Nasal cavity respiratory epithelium epithelial cell of viscerocranial mucosa (primary cell): ENCODE data around the gene TMEM165. TPM values are rescaled to one million over a fixed set of nuclear protein-coding genes. Genes with fewer than 3 reads are reported as not detected.

Experiments
- total RNA-seq: library from RNA; depleted of rRNA; stranded (reverse); fragments of >200 nt; gene quantifications from 2 replicates; pipeline ENCODE4 v1.2.3, GENCODE V29; 2014

The TMEM165 gene, protein sequence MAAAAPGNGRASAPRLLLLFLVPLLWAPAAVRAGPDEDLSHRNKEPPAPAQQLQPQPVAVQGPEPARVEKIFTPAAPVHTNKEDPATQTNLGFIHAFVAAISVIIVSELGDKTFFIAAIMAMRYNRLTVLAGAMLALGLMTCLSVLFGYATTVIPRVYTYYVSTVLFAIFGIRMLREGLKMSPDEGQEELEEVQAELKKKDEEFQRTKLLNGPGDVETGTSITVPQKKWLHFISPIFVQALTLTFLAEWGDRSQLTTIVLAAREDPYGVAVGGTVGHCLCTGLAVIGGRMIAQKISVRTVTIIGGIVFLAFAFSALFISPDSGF
- total RNA-seq = 71.8 and 164 TPM in 2 replicates

DNA sequence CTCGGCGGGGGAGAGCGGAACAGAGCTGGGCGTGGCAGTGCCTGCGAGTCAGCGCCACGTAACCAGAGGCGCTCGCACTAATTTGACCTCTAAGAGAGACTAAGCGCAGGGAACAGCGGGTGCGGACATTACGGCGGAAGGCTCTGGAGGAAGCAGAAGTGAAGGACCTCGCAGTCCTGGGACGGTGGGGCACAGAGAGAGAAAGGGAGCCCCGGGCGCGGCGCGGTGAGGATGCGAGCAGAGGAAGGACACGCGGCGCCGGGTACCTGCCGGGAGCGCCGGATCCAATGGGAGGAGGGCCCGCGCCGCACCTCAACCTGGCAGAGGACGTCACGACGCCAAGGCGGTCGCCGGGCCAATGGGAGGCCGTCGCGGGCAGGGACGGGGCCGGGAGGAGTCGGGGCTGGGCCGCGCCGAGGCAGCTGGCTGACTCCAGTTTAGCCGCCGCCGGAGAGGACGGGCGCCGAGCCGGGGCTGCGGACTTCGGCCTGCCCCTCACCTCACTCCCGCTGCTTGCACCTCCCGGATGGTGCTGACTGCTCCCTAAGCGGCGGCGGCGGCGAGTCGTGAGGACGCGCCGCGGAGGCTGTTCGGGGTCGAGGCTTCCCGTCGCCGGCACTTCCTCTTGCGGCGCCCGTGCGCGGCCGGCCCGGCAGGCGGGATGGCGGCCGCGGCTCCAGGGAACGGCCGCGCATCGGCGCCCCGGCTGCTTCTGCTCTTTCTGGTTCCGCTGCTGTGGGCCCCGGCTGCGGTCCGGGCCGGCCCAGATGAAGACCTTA is at the start of gene TMEM165:
TSS of gene TMEM165 (plus strand) at position 429 of the 779 bp plus-strand sequence. CDS start at position 662, 233 bp downstream.

GRCh38 chr4:55345980-55346850 is 49.5 kb upstream of the TMEM165 start, which contains the start of gene SRD5A3:
SRD5A3 (plus strand) TSS chr4:55346242; CDS start chr4:55346337, 95 bp downstream.

Other genes with a start within 250 kb of the TMEM165 start
- gene SRD5A3, start 49.7 kb upstream of the TMEM165 start, total RNA-seq = 4.4 and 33.9 TPM in 2 replicates
- gene CLOCK, start 151.0 kb downstream of the TMEM165 start, total RNA-seq = 38.3 and 45.3 TPM in 2 replicates
- 0.07 and 0.34 TPM in 2 replicates for gene PDCL2, start 196.3 kb downstream of the TMEM165 start, total RNA-seq
- 4.7 and 13.7 TPM in 2 replicates for gene NMU, start 240.3 kb downstream of the TMEM165 start, total RNA-seq